HFF-Myc (cell line): ENCODE results near the gene GRAMD1B.

ENCODE experiments used
- DNase-seq: peaks from one replicate; pipeline ENCODE4 v3.0.0-alpha.2; 2011; ENCODE audit warnings: low read depth; ENCODE audit errors: extremely low read depth
- H3K4me3 ChIP-seq: replicated peaks from 2 replicates; pipeline ENCODE4 v1.5.1; 2011; ENCODE audit warnings: low read depth, mild to moderate bottlenecking, control low read depth, low read length
- TF ChIP-seq, protein P1 (sequence below): IDR thresholded peaks from 2 replicates; pipeline ENCODE4 v1.5.1; 2012; ENCODE audit warnings: mild to moderate bottlenecking, low read depth, low read length, control low read depth; ENCODE audit errors: missing control alignments

GRAMD1B gene

DNA sequence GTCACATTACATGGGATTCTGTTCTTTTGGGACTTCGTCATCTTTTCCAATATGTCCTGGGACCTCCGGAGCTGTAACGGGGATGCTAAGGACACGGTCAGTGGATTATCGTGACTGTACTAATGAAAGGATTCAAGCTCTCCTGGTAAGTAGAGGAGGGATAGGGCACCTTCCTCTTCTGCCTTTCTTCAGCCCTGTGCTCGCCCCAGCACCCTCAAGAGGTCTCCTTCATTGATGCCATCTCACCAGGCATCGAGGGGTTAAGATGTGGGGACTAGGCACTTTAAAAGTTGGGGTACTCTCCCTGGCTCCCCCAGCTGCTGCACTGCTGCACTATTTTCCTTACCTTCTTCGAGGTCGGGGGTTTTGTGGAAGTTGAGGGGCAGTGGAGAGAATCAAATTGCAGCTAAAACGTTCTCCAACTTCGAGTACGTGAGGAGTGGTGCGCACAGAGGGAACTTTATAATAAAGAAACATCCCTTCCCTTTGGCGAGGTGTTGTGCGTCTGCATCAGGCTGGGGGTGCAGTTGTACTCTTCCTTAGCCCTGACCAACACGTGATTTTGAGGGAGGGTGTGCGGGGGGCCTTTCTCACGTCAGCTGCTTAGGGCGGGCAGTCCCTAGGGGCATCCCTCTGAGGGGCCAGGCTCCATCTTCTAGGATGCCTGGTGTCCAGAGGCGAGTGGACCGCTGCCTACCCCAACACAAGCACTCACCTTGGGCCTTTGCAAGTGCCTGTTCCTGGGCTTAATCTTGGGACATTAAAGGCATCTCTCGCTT lies 96.1 kb downstream of the GRAMD1B start:
- TF ChIP-seq, protein P1, sequence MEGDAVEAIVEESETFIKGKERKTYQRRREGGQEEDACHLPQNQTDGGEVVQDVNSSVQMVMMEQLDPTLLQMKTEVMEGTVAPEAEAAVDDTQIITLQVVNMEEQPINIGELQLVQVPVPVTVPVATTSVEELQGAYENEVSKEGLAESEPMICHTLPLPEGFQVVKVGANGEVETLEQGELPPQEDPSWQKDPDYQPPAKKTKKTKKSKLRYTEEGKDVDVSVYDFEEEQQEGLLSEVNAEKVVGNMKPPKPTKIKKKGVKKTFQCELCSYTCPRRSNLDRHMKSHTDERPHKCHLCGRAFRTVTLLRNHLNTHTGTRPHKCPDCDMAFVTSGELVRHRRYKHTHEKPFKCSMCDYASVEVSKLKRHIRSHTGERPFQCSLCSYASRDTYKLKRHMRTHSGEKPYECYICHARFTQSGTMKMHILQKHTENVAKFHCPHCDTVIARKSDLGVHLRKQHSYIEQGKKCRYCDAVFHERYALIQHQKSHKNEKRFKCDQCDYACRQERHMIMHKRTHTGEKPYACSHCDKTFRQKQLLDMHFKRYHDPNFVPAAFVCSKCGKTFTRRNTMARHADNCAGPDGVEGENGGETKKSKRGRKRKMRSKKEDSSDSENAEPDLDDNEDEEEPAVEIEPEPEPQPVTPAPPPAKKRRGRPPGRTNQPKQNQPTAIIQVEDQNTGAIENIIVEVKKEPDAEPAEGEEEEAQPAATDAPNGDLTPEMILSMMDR = no peak
- no peak for DNase-seq
- H3K4me3 ChIP-seq = no peak overlapping the region

DNA sequence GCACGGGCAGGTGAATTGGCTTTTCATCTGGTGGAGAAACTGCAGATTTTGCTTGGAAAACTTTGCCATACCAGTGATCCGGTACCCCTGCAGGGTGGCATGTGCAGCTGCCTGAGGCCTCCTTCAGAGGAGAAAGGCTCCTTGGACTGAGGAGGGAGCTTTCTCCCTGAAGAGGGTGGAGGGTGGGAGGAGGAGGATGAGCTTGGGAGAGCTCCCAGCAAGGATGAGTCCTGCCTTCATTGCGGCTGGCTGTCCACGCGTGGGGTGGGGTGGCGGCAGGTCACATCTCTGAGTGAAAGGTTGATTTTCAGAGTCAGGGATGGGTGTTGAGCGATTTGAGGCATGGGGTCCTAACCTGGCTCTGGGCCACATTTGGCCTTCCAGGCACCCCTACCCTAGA lies 96.8 kb downstream of the GRAMD1B start:
- H3K4me3 ChIP-seq = no peak overlapping the region
- TF ChIP-seq, protein P1 = no peak
- DNase-seq = no peak

DNA sequence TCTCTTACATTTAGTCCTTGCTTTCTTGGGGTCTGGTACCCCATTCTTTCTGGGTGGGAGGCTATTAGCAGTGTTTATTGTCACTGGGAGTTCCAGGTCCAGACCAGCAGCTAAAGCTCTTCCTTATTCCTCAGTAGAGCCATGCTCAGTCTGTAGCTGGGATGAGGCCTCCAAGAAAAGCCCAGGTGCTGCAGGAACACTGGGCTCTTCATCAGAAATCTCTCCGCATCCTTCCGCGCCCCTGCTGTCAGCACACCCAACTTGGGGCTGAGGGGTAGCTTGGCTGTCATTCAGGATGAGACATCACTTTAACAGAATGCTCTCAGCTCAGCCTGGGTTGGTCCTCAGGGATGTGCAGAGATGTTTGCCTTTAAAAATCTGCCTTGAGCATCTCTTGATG lies 97.5 kb downstream of the GRAMD1B start:
- TF ChIP-seq, protein P1 = no peak
- no peak overlapping the region for H3K4me3 ChIP-seq
- no peak for DNase-seq

DNA sequence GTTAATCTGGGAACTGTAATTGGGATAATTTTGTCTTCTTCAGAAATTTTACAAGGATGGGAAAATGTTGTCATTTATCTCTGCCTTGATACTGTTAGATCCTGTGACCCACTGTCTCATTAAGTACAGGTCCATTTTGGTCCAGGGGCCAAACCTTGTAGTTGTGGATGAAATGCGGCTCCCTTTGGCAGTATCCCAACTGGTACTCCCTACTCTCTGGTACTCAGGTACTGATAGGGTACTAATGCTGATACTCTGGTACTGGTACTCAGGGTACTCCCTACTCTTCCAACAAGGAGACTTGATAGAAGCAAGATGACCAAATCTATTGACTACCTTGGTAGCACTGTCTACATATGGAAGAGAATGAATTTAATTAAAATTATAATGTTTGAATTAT lies 97.9 kb downstream of the GRAMD1B start:
- no peak overlapping the region for H3K4me3 ChIP-seq
- DNase-seq = no peak
- TF ChIP-seq, protein P1 = no peak

DNA sequence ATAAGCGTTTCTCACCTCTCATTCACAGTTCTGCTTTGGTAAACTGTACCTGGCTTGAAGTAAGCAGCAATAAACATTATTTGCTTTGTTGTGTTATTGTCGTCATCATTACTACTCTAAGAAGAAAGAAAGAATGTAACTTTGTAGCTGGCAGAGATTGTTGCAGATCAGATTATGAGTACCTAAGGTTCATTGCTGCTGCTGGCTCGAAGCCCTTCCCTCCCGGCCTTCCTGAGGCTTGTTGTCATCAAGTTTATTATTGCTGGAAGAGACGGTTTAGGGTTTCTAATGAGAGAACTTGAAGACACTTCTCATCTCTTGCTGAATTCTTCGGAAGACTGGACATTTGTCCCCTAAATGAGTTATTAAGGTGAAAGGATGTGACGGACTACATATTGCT lies 101.3 kb downstream of the GRAMD1B start:
- TF ChIP-seq, protein P1 = no peak

DNA sequence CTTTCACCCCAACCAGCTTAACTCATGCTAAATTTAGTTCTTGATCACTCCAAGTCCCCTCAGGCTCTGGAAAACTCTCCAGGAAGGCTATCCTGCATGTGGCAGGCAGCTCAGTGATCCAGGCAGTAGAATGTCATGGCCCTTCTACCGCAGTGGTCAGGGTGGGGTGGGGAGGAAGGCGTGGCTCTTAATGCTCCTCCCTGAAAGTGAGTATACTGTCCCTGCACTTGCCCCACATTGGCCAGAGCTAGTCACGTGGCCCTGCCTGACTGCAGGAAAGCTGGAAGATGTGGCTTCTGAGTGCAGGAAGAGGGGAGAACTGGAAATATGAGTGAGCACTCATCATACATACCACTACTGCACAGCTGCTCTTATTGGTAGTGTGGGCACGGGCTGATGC lies 102.1 kb downstream of the GRAMD1B start:
- DNase-seq = no peak
- H3K4me3 ChIP-seq = no peak overlapping the region
- TF ChIP-seq, protein P1 = no peak

More for the DNA sequence above, 101.3 kb downstream of the GRAMD1B start:
- no peak overlapping the region for H3K4me3 ChIP-seq
- DNase-seq = no peak

DNA sequence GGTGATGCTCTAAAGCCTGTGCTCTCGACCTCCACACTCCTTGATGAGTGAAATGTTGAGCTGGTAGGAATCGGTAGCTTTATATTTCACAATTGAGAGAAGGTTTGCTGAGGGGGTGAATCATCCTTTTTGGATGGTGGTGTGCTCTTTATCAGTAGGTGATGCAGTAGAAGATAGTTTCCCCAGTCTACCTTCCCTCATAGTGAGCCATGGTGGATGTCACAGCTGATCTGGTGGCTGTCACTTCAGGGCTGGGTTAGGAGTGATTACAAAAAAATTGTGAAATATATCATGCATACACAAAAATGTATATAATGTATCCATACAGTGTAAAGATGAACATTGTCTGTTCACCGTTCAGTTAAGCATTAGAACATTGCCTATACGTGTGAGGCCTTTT lies 105.3 kb downstream of the GRAMD1B start:
- no peak for DNase-seq
- TF ChIP-seq, protein P1 = no peak
- H3K4me3 ChIP-seq = no peak overlapping the region
